ENCODE data around the gene MTHFD2. TPM values are rescaled to one million over a fixed set of nuclear protein-coding genes. Genes with fewer than 3 reads are reported as not detected.

The MTHFD2 gene
- total RNA-seq, 2 donors from 2014 or later = 15.8 to 25.7 TPM

DNA sequence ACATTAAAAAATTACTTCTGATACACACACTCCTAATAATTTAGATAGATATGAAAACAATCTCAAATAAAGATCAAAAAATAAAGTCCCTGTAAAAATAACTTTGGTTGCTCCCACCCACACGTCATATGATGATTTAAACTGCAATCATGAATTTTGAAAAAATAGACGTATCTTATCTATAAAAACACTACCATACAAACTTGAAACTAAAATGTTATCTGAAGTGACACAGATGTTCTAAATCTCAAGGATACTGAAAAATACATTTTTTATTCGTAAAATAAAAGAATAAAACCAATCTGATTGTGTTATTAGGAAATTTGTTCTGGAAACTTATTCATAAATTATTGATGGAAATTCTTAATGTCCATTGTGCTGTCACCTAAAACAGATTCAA is 42.6 kb upstream of the MTHFD2 start:
- Histone ChIP-seq H3K27ac (no peak overlapping the region), H3K9me3 (no peaks in the 10 kb centered on the region), H3K36me3 (replicated peaks in 1 of 2; ENCODE audit: insufficient read depth in 1 of 2, low read depth in 2 of 2) (peaks cover 0 to 12% of the 10 kb centered on the region in 2 donors), H3K4me1 (peaks cover 6% of the 10 kb centered on the region), H3K4me3 (no peak overlapping the region), H3K27me3 (no peaks in the 10 kb centered on the region)
- no peak for DNase-seq
- TF ChIP-seq POLR2A (IDR thresholded peaks at IDR 0.05) = no peak
- TF ChIP-seq, protein P1, sequence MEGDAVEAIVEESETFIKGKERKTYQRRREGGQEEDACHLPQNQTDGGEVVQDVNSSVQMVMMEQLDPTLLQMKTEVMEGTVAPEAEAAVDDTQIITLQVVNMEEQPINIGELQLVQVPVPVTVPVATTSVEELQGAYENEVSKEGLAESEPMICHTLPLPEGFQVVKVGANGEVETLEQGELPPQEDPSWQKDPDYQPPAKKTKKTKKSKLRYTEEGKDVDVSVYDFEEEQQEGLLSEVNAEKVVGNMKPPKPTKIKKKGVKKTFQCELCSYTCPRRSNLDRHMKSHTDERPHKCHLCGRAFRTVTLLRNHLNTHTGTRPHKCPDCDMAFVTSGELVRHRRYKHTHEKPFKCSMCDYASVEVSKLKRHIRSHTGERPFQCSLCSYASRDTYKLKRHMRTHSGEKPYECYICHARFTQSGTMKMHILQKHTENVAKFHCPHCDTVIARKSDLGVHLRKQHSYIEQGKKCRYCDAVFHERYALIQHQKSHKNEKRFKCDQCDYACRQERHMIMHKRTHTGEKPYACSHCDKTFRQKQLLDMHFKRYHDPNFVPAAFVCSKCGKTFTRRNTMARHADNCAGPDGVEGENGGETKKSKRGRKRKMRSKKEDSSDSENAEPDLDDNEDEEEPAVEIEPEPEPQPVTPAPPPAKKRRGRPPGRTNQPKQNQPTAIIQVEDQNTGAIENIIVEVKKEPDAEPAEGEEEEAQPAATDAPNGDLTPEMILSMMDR (IDR thresholded peaks at IDR 0.05) = no peak
- intact Hi-C loops (cut with DNase I) = no loop called here
- 35% methylated on average over 3 of the region's 3 CpGs for WGBS, 2 donors
- no peak for ATAC-seq

DNA sequence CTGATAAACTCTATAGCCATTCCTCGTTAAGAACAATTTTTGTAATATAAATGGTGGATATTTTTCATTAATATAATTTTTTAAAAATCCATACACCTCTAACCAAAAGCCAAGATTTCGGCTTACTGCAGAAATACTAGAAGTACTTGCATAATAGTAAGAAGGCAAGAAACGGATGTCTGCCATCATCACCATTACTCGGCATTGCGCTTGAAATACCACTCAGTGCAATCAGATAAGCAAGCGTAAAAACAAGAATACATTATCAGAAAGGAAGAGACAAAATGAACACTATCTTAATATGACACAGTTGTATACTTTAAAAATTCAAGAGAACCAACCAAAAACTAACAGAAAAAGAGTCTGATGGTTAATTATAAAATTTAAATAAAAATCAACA is 35.5 kb upstream of the MTHFD2 start:
- Histone ChIP-seq H3K27me3 (no peaks in the 10 kb centered on the region), H3K27ac (no peak overlapping the region), H3K9me3 (no peaks in the 10 kb centered on the region), H3K4me3 (no peak overlapping the region), H3K4me1 (no peaks in the 10 kb centered on the region), H3K36me3 (replicated peaks in 1 of 2; ENCODE audit: insufficient read depth in 1 of 2, low read depth in 2 of 2) (peaks cover 4 to 30% of the 10 kb centered on the region in 2 donors)
- DNase-seq (no peak), ATAC-seq (no peak)
- intact Hi-C loops (cut with DNase I) = no loop called here
- 92 to 95% methylated on average over 6 of the region's 6 CpGs for WGBS, 2 donors
- no peak for TF ChIP-seq POLR2A (IDR thresholded peaks at IDR 0.05)
- TF ChIP-seq, protein P1 (IDR thresholded peaks at IDR 0.05) = no peak

DNA sequence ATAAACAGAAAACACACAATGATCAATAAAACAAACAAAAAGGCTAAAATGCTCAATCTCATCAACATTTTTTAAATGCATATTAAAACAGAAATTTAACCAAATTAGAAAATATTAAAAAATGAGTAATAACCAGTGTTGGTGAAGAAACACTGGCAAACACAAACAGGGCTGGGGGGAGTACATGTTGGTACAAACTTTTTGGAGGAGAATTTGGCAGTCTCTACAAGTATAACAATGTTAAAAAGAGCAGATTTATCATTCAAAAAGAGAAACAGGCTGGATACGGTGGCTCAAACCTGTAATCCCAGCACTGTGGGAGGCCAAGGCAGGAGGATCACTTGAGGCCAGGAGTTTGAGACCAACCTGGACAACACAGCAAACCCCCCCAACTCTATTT is 33.7 kb upstream of the MTHFD2 start:
- Histone ChIP-seq H3K27me3 (no peaks in the 10 kb centered on the region), H3K36me3 (replicated peaks in 1 of 2; ENCODE audit: insufficient read depth in 1 of 2, low read depth in 2 of 2) (peaks cover 4 to 32% of the 10 kb centered on the region in 2 donors), H3K9me3 (no peaks in the 10 kb centered on the region), H3K4me3 (no peak overlapping the region), H3K4me1 (no peaks in the 10 kb centered on the region), H3K27ac (no peak overlapping the region)
- WGBS, 2 donors = 95 to 96% methylated on average over 1 of the region's 1 CpG
- ATAC-seq (no peak), DNase-seq (no peak)
- TF ChIP-seq, protein P1 (IDR thresholded peaks at IDR 0.05) = no peak
- TF ChIP-seq POLR2A (IDR thresholded peaks at IDR 0.05) = no peak
- intact Hi-C loops (cut with DNase I) = no loop called here

DNA sequence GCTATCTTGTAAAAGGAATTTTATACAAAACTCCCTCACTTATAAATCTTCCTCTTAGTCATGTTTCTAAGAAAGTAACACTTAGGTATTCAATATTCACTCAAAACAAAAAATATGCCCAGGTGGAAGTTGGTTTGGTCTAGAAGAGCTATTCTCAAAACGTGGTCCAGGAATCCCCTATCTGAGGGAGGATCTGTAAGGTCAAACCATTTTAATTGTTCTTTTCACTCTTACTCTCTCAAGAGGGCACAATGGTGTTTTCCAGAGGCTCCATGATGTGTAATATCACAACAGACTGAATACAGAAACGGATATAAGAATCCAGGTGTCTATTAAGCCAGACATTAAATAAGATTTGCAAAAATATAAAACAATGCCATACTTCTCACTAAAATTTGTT is 29.7 kb upstream of the MTHFD2 start:
- TF ChIP-seq POLR2A (IDR thresholded peaks at IDR 0.05) = no peak
- TF ChIP-seq, protein P1 (IDR thresholded peaks at IDR 0.05) = no peak
- Histone ChIP-seq H3K4me3 (no peak overlapping the region), H3K9me3 (no peaks in the 10 kb centered on the region), H3K27ac (no peak overlapping the region), H3K36me3 (replicated peaks in 1 of 2; ENCODE audit: insufficient read depth in 1 of 2, low read depth in 2 of 2) (peaks cover 4 to 30% of the 10 kb centered on the region in 2 donors), H3K4me1 (no peaks in the 10 kb centered on the region), H3K27me3 (no peaks in the 10 kb centered on the region)
- intact Hi-C loops (cut with DNase I) = no loop called here
- ATAC-seq (no peak), DNase-seq (no peak)
- 65 to 70% methylated on average over 2 of the region's 2 CpGs for WGBS, 2 donors

DNA sequence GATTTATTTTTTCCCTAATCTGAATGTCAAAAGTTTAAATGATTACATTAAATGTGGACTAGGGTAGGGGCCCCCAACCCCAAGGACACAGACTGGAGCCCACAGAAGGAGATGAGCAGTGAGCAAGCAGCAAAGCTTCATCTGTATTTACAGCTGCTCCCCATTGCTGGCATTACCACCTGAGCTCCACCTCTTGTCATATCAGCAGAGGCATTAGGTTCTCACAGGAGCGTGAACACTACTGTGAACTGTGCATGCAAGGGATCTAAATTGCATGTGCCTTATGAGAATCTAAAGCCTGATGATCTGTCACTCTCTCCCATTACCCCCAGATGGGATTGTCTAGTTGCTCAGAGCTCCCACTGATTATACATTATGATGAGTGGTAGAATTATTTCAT is 23.5 kb upstream of the MTHFD2 start:
- TF ChIP-seq POLR2A (IDR thresholded peaks at IDR 0.05) = no peak
- TF ChIP-seq, protein P1 (IDR thresholded peaks at IDR 0.05) = no peak
- peaks cover 21% of the 10 kb centered on the region for H3K4me1 ChIP-seq
- no peak for ATAC-seq

More for the DNA sequence above, 23.5 kb upstream of the MTHFD2 start:
- intact Hi-C loops (cut with DNase I) = no loop called here
- Histone ChIP-seq H3K9me3 (no peaks in the 10 kb centered on the region), H3K36me3 (replicated peaks in 1 of 2; ENCODE audit: insufficient read depth in 1 of 2, low read depth in 2 of 2) (peaks cover 0 to 2% of the 10 kb centered on the region in 2 donors), H3K27me3 (no peaks in the 10 kb centered on the region), H3K27ac (no peak overlapping the region), H3K4me3 (no peak overlapping the region)
- no peak for DNase-seq
- 65% methylated on average over 1 of the region's 1 CpG; no CpG with 5 or more reads in 1 of the 2 donors for WGBS, 2 donors

Measured in body of pancreas (tissue), 4 donors.